Measurements from ENCODE around the gene NFATC2IP. TPM values are rescaled to one million over a fixed set of nuclear protein-coding genes. Genes with fewer than 3 reads are reported as not detected.

Gene NFATC2IP
- total and polyA plus RNA-seq, 2 of the 8 experiments (the other 6 are each of a cell fraction or from before 2014, with no cell fraction given), result 54.4 to 71.5 TPM

- no peak overlapping the region for H3K18ac ChIP-seq (ENCODE audit: extremely low read depth, low read length)
- H3K9me3 ChIP-seq (ENCODE audit: insufficient read depth in 2 of 2, low read depth in 1 of 2, low read length in 1 of 2), result no peaks in the 10 kb centered on the region
- ChIA-PET POLR2A (ENCODE audit: partially characterized antibody) (interaction anchor here (1.0 to 2.1 kb wide), 7 partner anchors 9 to 41 kb away, joined by 3 to 7 read pairs (median 3); partner anchors contain the start of gene SH2B1), CTCF (ENCODE audit: partially characterized antibody) (interaction anchor here (0.6 to 2.7 kb wide), 8 partner anchors 16 to 75 kb away, joined by 3 to 8 read pairs (median 3); no protein-coding TSS in a partner anchor)
- H3K14ac ChIP-seq (ENCODE audit: insufficient read length), result no peak overlapping the region
- H3K4ac ChIP-seq (replicated peaks; ENCODE audit: insufficient read length, low read depth, low read length), result no peak overlapping the region
- DNase-seq (ENCODE audit: low read depth in 1 of 2, low spot score in 2 of 2), result no peak
- H3K4me2 ChIP-seq (ENCODE audit: insufficient read depth in 1 of 2, low read depth in 2 of 2, low read length in 2 of 2), result no peak overlapping the region
- H2BK5ac ChIP-seq (ENCODE audit: low read depth, low read length), result no peak overlapping the region
- no peaks in the 10 kb centered on the region for H3K23me2 ChIP-seq (ENCODE audit: low read depth, low read length)
- H3K4me1 ChIP-seq (replicated peaks in 1 of 4; ENCODE audit: control insufficient read depth in 3 of 4, insufficient read depth in 4 of 4, low read length in 3 of 4), result no peaks in the 10 kb centered on the region; a peak in 1 of 7 replicates
- no peak overlapping the region; a peak in 1 of 7 replicates for H3K9ac ChIP-seq (replicated peaks in 1 of 4; ENCODE audit: extremely low read depth in 1 of 4, low read depth in 3 of 4, low read length in 3 of 4)
- peaks cover 0 to 3% of the 10 kb centered on the region in 2 experiments for H4K20me1 ChIP-seq (replicated peaks in 1 of 2; ENCODE audit: control insufficient read depth in 1 of 2, insufficient read depth in 2 of 2, low read length in 2 of 2)
- H2BK20ac ChIP-seq (ENCODE audit: low read length), result no peak overlapping the region
- H3K4me3 ChIP-seq (ENCODE audit: extremely low read depth in 1 of 4, insufficient read depth in 2 of 4, low read depth in 3 of 4, low read length in 4 of 4), result no peak overlapping the region
- no peaks in the 10 kb centered on the region for H3K79me2 ChIP-seq (ENCODE audit: control insufficient read depth in 1 of 2, insufficient read depth in 2 of 2, low read length in 2 of 2)
- no peak overlapping the region for H4K5ac ChIP-seq (ENCODE audit: insufficient read length, low read depth, low read length)
- H3K36me3 ChIP-seq (ENCODE audit: control insufficient read depth in 2 of 4, insufficient read depth in 4 of 4, low read length in 3 of 4), result no peaks in the 10 kb centered on the region; a peak in 2 of 8 replicates
- H3K27me3 ChIP-seq (replicated peaks in 1 of 4; ENCODE audit: control insufficient read depth in 3 of 4, extremely low read depth in 1 of 4, insufficient read depth in 3 of 4, low read length in 3 of 4), result no peaks in the 10 kb centered on the region
- no peak overlapping the region for H3K56ac ChIP-seq (replicated peaks; ENCODE audit: insufficient read length, low read depth, low read length)
- H3K79me1 ChIP-seq (ENCODE audit: low read depth, low read length), result no peaks in the 10 kb centered on the region
- WGBS, 2 experiments (ENCODE audit: extremely low coverage in 1 of 2, insufficient coverage in 1 of 2, insufficient read length in 1 of 2, insufficient replicate concordance in 2 of 2, low coverage in 1 of 2, low lambda C conversion rate in 2 of 2, missing lambda C conversion rate in 1 of 2), result 90% methylated on average over 9 of the region's 16 CpGs; no CpG with 5 or more reads in 1 of the 2 experiments
- H2AK5ac ChIP-seq (ENCODE audit: low read depth, low read length), result no peak overlapping the region
- H3K23ac ChIP-seq (ENCODE audit: insufficient read length), result no peak overlapping the region
- no peak overlapping the region for H2BK12ac ChIP-seq (ENCODE audit: low read depth, low read length)
- H2BK120ac ChIP-seq (replicated peaks; ENCODE audit: low read depth, low read length), result no peak overlapping the region
- peak overlapping the region; percentile 35 for H4K8ac ChIP-seq (ENCODE audit: extremely low read depth, insufficient read depth, low read length)
- H4K91ac ChIP-seq (replicated peaks; ENCODE audit: insufficient read length, low read length), result no peak overlapping the region
- FAIRE-seq, result no peak
- H2AFZ ChIP-seq (ENCODE audit: low read length), result no peak overlapping the region
- no peak overlapping the region for H2BK15ac ChIP-seq (ENCODE audit: low read length)
- no peak overlapping the region for H3K27ac ChIP-seq (ENCODE audit: low read depth, low read length)
- TF ChIP-seq GTF2F1 (IDR thresholded peaks at IDR 0.05; ENCODE audit: borderline replicate concordance, low read depth, low read length), result no peak
Observed at GRCh38 chr16:28904828-28905227, 45.9 kb upstream of the NFATC2IP start.

All from H1 (cell line).